ENCODE measurements around the gene CELF4. TPM values are rescaled to one million over a fixed set of nuclear protein-coding genes. Genes with fewer than 3 reads are reported as not detected.

Gene CELF4
- total RNA-seq, 1 experiment from 2014 or later: not detected

DNA sequence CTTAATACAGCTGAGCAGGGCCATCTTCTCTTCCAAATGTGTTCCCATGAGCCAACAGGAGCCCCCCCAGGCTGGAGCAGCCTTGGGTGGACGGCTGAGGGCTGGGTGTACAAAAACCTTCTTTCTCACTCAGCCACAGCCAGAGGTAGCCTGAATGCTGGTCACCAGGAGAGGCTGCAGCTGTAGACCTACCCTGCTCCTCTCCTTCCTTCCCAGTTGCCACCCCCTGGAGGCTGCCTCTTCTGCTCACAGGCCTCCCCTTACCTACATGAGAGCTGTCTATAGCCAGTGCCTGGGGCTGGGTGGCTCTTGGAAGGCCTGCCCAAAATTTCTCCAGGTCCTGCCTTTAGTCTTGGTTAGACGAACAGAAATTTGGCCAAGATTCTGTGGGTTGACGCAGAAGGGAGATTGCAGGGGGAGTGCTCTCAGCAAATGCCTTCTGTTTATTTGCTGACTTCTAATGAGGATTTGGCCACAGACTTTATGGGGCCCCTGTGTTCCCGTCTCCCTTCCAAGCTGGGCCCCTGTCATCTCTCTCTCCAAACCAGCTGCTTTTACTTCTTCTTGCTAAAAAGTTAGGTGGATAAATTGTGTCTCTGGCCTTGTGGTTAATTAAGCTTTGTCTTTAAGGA lies 18.3 kb downstream of the CELF4 start:
- no peak for DNase-seq (ENCODE audit: low read depth)

GRCh38 chr18:37546651-37547050 lies 18.9 kb downstream of the CELF4 start:
- no peak for DNase-seq (ENCODE audit: low read depth)

DNA sequence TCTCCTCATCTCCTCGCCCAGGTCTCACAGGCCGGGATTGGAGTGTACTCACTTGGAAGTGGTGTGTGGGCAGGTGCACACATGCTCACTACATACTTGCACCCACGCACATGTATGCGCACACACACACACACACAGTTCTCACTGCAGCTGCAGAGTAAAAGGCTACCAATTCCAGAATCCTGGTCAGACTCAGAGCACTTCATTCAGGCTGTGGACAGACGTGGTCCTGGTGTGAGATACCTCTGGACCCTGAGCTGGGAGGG lies 19.4 kb downstream of the CELF4 start:
- DNase-seq (ENCODE audit: low read depth): no peak

DNA sequence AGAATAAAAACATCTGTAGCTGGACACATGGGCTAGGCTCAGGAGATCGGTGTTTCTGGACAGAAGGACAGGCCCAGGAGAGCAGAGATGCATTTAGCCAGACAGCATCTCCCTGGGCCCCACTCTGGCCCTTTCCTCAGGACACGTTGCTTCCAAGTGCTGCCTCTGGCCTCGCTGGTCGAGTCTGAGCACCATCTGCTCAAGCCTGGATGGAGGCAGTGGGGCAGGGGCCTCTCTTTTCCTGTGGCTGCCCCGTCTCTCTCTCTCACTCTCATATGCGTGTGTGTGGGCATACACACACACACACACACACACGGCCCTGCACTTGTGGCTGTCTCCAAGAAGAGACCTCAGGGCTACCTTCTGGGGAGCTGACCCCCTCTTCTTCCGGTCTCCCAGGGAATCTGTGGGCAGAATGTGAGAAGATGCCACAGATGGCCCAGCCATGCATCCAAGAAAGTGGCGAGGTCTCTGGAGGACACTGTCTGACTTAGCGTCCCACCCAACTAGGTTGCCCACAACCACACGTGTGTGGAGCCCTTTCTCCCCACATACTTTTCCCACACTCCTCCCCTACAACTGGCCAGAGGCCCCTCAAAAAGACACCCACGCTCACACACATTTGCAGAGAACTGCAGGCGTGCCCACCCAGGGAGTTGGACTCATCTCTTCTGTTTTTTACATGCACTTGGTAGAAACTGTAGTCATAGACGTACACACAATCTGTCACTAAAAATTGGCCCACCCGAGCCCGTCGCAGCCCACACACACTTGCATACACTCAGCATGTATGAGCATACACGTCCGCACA lies 19.9 kb downstream of the CELF4 start:
- DNase-seq (ENCODE audit: low read depth): no peak

- no peak for DNase-seq (ENCODE audit: low read depth)
These were observed 20.9 kb downstream of the CELF4 start for GRCh38 chr18:37544713-37545112.

DNA sequence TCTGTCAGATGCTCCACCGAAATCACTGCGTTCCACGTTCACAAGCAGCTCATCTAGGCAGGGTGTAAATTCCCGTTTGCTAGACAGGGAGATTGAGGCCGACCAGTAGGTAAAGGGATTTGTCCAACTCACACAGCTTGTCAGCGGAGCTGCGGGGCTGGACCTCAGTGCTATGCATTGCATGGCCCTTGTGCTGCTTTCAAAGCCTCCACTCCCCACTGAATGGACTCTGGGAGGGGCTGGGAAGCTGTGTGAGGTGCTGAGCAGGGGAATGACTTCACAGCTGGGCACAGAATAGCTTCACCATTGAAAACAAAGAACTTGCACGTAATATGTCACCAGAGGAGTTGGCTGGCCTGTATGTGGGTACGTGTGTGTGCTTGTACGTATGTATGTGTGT lies 21.4 kb downstream of the CELF4 start:
- no peak for DNase-seq (ENCODE audit: low read depth)

GRCh38 chr18:37543321-37543720 lies 22.3 kb downstream of the CELF4 start:
- no peak for DNase-seq (ENCODE audit: low read depth)

DNA sequence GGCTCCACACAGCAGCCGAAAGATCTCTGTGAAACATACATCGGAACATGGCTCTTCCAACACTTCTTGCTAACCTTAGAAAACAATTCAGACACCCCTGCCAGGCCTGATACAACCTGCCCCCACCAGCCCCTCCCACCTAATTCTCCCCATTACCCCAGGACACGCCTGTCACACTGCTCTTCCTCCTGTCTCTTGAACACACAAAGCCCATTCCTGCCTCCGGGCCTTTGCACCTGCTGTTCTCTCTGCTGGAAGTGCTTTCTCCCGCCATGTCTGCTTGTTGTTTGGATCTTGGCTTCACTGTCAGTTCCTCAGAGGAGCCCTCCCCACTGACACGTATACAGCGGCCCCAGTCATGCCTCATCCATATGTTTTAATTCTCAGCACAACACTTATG lies 24.1 kb downstream of the CELF4 start:
- no peak for DNase-seq (ENCODE audit: low read depth)

DNA sequence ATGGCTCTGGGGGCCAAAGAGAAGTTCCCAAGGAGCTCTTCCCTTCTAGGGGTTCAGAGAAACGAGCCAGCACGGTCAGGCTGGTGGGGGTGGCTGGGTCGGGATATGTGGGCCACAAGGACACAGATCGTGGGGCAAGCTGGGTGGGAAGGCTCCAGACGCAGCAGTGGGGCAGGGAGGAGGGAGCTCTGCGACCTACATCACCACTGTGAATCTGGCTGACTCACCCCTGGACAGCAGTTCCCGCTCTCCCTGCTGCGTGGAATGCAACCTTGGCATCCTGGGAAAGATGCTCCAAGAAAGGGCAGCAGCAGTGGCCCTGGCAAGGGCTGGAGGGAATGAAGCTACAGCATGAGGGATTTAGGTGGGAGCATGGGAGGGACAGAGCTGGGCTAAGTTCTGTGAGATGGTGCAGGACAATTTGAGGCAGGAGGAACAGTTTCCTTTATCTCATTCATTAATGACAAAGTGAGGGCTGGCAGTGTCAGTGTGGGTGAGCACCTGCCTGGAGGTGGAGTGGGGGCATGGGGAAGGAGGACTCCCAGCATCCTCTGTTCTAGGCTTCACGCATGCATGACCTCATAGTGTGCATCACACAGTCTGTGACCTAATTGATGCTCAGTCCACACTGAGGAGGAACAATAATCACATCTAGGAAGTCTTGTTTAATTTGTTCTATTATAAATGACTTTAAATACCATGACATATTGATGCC lies 25.0 kb downstream of the CELF4 start:
- DNase-seq (ENCODE audit: low read depth): peak; percentile 15

- DNase-seq (ENCODE audit: low read depth): no peak
These were observed 26.4 kb downstream of the CELF4 start for GRCh38 chr18:37539236-37539635.

DNA sequence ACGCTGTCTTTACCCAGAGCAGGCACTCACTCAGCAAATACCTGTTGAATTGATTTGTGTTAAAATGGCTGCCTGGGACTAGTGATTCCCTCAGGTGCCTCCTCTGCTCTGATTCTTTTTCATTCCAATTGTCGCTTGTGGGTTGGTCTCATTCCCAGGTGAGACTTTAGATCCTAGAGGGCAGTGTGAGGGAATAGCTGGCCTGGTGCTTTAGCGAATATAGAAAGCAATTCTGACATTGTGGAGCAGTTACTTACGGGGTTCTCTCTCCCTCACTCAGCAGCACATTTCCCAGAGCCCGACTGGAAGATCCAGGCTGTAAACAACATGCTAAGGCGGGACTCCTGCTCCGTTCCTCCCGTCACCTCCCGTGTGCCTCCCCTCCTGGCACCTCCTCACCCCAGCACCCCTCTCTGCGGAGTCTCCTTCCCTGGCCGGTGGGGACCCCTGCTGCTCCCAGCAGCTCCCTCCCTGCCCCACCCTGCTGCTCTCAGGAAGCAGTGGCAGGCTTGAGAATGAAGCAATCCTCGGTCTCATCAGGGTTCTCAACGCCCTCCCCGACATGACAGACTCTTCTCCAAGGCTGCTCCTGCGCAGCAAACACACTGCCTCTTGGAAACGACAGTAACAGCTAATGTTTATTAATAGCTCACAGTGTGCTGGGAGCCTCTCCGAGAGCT lies 26.9 kb downstream of the CELF4 start:
- no peak for DNase-seq (ENCODE audit: low read depth)

DNA sequence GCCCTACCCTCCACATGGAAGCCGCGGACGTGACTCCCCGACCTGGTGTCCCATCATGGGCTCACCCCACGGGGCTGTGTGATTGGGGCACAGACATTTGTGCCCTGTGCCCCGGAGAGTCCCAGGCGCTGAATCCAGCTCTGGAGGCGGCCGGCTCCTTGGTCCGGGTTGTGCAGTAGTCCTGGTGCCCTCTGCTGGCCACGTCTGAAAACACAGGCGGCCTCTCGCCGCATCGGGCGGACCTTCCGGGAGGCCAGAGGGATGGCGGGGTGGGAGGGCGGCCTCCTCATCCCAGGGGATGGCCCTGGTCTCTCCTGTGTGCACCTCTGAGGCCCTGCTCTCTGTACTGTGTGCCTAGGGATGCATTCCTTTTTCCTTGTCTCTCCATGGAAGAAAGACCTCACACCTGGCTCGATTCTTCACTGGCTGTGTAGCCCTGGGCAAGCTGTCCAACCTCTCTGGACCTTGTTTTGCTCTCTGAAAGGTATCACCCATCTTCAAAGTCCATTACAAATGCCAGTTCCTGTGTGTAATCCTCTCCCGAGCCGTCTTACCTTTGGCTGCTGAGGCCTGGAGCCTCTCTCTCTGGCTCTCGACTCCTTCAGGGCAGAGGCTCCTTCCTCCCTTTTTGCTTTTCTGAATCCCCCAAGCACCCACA lies 27.6 kb downstream of the CELF4 start:
- DNase-seq (ENCODE audit: low read depth): peak; percentile 41

- DNase-seq (ENCODE audit: low read depth): peak; percentile 9
These were observed 28.9 kb downstream of the CELF4 start for GRCh38 chr18:37536656-37537055.

- peak; percentile 42 for DNase-seq (ENCODE audit: low read depth)
These were observed 29.6 kb downstream of the CELF4 start for GRCh38 chr18:37535968-37536367.

- DNase-seq (ENCODE audit: low read depth): no peak
These were observed 31.0 kb downstream of the CELF4 start for GRCh38 chr18:37534627-37535026.

DNA sequence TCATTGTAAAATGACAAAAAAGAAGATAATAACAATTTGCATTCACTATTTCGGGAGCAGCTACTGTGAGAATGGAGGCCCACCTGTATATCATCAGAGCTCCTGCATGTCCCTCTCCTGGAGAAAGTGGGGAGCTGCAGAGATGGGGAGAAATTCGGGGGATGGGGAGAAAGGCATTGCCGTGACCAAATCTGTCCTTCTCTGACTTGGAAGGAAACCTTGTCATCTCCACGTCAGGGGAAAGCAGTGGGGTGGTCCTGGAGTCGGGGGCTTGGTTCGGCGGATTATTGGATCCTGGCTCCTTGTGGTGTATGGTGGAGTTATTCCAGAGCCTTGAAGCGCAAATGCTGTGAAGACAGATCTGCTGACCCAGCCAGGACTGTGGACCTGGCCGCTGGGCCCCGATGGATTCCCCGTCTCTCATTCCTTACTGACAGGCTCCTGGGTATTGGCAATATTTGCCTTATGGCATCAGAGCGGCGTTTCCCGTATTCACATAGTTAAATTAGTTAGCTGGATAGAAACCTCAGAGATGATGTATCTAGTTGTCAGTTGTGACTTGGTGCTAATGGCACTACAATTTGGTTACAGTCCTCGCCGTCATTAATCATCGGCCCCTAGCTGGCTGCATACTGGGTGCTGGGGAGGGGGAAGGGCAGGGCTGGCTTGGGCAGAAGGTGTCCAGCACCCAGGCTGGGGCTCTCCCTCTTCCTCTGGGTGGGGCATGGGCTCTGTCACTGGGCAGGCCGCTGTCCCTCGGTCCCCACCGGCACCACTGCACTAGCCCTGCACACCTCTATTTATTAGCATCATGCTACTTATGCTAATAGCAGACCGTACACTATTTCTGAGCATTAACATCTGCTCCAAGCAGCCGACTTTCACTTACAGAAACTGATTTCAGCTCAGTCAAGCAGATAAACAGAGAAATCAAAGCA lies 31.7 kb downstream of the CELF4 start:
- no peak for DNase-seq (ENCODE audit: low read depth)

DNA sequence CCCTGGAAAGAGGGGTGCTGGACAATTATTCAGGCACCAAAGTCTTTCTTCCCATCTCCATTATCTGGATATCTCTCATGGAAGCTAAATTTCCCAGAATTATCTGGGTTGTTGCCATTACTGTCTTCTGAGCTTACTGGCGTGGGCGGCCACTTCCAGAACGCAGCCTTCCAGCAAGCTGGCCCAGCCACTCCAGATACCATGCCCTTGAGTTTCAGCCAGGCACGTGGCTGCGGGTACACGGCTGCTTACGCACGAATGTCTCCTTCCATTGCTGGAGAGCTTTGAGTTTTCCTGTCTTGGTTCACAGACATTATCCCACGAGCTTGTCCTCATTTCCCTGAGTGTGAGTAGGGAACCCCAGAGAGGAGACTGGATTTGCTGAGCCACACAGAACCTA lies 32.7 kb downstream of the CELF4 start:
- no peak for DNase-seq (ENCODE audit: low read depth)

- no peak for DNase-seq (ENCODE audit: low read depth)
These were observed 35.7 kb downstream of the CELF4 start for GRCh38 chr18:37529863-37530262.

GRCh38 chr18:37529296-37529695 lies 36.3 kb downstream of the CELF4 start:
- no peak for DNase-seq (ENCODE audit: low read depth)

DNA sequence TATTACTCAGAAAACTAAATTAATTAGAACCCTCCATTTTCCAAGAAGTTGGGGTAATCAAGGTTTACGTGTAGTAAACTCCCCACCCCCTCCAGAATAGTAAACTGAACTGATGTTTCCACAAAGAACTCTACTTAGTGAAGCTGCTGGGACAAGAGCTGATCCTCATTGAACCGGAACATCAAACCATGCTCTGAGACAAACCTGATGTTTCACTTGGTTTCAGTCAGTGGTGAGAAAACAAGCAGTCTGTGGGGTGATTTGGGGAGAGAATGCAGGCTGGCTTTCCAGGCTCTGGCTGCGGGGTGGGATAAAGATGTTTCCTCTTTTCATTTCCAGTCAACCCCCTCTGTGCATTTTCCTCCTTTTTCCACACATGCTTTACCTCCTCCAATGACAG lies 38.2 kb downstream of the CELF4 start:
- no peak for DNase-seq (ENCODE audit: low read depth)

DNA sequence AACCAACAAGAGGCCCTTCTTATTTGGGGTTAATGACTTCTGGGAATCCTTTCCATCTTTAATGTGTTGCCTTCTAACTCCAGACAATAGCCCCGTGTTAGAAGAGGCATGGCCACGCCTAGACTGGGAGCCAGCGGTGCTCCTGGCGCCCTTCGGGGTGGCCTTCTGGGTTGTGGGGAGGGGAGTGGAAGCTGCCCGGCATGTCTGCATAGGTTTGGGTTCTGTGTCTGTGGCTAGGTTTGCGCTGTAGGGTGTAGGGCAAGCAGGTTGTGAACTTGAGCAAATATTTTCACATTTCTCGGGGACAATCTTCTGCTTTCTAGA lies 40.4 kb downstream of the CELF4 start:
- DNase-seq (ENCODE audit: low read depth): no peak
